Activated CD8-positive, alpha-beta T cell treated with anti-CD3 and anti-CD28 coated beads, Interleukin-2, amount 10 ng/mL, durations not matched to agents 7 days and 5 days (primary cell): ENCODE data around the gene RPS6KA1. TPM values are rescaled to one million over a fixed set of nuclear protein-coding genes. Genes with fewer than 3 reads are reported as not detected.
A peak's percentile ranks its signal among the peaks of the same experiment; 100 is the strongest.

Experiments used
- ATAC-seq: fragments of 150-1000 bp; cut with Tn5 transposase; one replicate; pipeline ENCODE4 v1.10.0; 2021; ENCODE audit warnings: moderate library complexity
- CTCF ChIA-PET: fragments of 350-600 bp; sonication (Branson Sonifier 250); formaldehyde crosslinking; loops from one replicate; lab custom pipeline; 2021; ENCODE audit warnings: antibody characterized with exemption; lab: Charles Lee
- POLR2A ChIA-PET: fragments of 350-600 bp; sonication (Branson Sonifier 250); formaldehyde crosslinking; loops from one replicate; lab custom pipeline; 2021; ENCODE audit warnings: antibody characterized with exemption; lab: Charles Lee
- DNase-seq: peaks from one replicate; pipeline ENCODE4 v3.0.0-alpha.2; 2020
- H3K27ac Mint-ChIP-seq: one replicate; pipeline ENCODE4 v1.8.0; 2021; ENCODE audit warnings: mild to moderate bottlenecking, mixed read lengths
- H3K27me3 Mint-ChIP-seq: one replicate; pipeline ENCODE4 v1.8.0; 2021; ENCODE audit warnings: low read depth, mixed read lengths
- H3K36me3 Mint-ChIP-seq: one replicate; pipeline ENCODE4 v1.8.0; 2021; ENCODE audit warnings: low read depth, mixed read lengths
- H3K4me1 Mint-ChIP-seq: one replicate; pipeline ENCODE4 v1.8.0; 2021; ENCODE audit warnings: low read depth, mixed read lengths
- H3K4me3 Mint-ChIP-seq: one replicate; pipeline ENCODE4 v1.8.0; 2021; ENCODE audit warnings: mild to moderate bottlenecking, mixed read lengths
- H3K9me3 Mint-ChIP-seq: one replicate; pipeline ENCODE4 v1.8.0; 2022; ENCODE audit warnings: mixed read lengths; ENCODE audit not compliant: insufficient read depth
- total RNA-seq, 2 experiments: library from RNA; stranded (reverse); gene quantifications; one replicate each; pipeline ENCODE4 v1.2.3, GENCODE V29; 2021

RPS6KA1 gene
- total RNA-seq, 2 experiments from 2014 or later = 179 to 193 TPM

DNA sequence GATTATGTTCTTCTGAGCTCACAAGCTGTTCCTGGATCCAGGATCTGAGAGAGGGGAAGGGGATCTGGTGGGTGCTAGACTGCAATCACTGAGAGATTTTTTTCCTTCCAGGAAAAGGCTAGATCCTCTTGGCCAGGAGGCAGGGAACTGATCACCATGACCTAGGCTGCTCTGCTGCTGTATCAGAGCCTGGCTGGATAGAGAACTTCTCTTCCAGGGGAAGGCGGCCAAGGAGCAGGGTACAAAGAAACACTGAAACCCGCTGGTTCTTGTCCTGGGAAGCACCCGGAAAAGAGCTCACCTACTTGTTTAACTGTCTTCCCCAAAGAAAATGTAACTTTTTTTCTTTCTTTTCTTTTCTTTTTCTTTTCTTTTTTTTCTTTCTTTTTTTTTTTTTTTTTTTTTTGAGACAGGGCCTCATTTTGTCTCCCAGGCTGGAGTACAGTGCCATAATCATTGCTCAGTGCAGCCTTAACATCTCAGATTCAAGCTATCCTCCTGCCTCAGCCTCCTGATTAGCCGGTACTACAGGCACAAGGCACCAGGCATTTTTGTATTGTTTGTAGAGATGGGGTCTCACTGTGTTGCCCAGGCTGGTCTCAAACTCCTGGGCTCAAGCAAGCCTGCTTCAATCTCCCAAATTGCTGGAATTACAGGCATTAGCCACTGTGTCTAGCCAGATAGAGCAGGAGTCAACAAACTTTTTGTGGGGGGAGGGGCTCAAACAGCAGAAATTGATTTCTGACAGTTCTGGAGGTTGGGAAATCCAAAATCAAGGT is 12.4 kb upstream of the RPS6KA1 start:
- POLR2A ChIA-PET = no interaction called here
- H3K4me3 Mint-ChIP-seq = no peak overlapping the region
- ATAC-seq (no peak), DNase-seq (no peak)
- no peaks in the 10 kb centered on the region for H3K36me3 Mint-ChIP-seq
- CTCF ChIA-PET = interaction anchor here (0.6 to 3.2 kb wide), 4 partner anchors 17 to 363 kb away, joined by 3 to 13 read pairs (median 7); no protein-coding TSS in a partner anchor
- H3K27ac Mint-ChIP-seq = no peak overlapping the region
- peaks cover 6% of the 10 kb centered on the region for H3K27me3 Mint-ChIP-seq
- H3K9me3 Mint-ChIP-seq = no peaks in the 10 kb centered on the region
- H3K4me1 Mint-ChIP-seq = no peaks in the 10 kb centered on the region

DNA sequence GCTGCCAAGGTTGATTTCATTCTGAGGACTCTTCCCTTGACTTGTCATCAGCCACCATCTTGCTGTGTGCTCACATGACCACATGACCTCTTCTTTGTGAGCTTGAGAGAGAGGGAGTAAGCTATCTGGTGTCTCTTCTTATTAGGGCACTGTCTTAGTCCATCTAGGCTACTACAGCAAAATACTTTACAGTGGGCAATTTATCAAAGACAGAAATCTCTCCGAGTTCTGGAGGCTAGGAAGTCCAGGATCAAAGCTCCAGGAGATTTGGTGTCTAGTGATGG is 11.9 kb upstream of the RPS6KA1 start:
- POLR2A ChIA-PET = no interaction called here
- Mint-ChIP-seq H3K36me3 (no peaks in the 10 kb centered on the region), H3K27me3 (peaks cover 6% of the 10 kb centered on the region), H3K4me3 (no peak overlapping the region), H3K27ac (no peak overlapping the region), H3K9me3 (no peaks in the 10 kb centered on the region), H3K4me1 (no peaks in the 10 kb centered on the region)
- ATAC-seq (no peak), DNase-seq (no peak)
- CTCF ChIA-PET = interaction anchor here (2.5 to 3.2 kb wide), 2 partner anchors 20 to 23 kb away, joined by 11 to 13 read pairs; no protein-coding TSS in a partner anchor

DNA sequence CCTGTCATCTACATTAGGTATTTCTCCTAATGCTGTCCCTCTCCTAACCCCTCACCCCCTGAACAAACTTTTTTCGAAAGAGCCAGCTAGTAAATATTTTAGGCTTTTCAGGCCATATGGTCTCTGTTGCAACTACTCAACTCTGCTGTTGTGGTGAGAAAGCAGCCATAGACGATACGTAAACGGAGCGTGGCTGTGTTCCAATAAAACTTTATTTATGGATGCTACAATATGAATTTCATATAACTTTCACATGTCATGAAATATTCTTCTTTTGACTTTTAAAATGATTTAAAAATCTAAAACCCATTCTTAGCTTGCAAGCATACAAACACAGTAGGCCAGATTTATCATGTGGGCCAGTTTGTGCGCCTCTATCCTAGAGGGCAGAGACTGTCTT is 11.2 kb upstream of the RPS6KA1 start:
- Mint-ChIP-seq H3K4me1 (no peaks in the 10 kb centered on the region), H3K27ac (no peak overlapping the region), H3K27me3 (peaks cover 6% of the 10 kb centered on the region), H3K9me3 (no peaks in the 10 kb centered on the region), H3K36me3 (no peaks in the 10 kb centered on the region), H3K4me3 (no peak overlapping the region)
- ChIA-PET POLR2A (no interaction called here), CTCF (interaction anchor here (2.5 to 3.2 kb wide), 2 partner anchors 20 to 23 kb away, joined by 11 to 13 read pairs; no protein-coding TSS in a partner anchor)
- ATAC-seq (no peak), DNase-seq (no peak)

DNA sequence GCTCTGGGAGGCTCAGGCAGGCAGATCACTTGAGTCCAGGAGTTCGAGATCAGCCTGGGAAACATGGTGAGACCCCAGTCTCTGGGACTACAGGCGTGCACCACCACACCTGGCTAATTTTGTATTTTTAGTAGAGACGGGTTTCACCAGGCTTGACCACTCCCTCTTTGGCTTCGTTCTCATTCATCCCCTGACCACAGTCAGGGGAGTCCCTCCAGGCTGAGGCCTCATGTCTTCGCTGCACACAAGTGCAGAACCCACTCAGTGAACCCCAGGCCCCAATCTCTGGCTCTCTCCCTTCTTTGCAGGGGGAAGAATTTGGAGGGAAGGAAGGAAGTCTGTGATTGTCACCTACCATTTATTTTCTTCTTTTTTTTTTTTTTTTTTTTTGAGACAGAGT is 9.2 kb upstream of the RPS6KA1 start:
- Mint-ChIP-seq H3K27ac (no peak overlapping the region), H3K27me3 (peaks cover 11% of the 10 kb centered on the region), H3K9me3 (no peaks in the 10 kb centered on the region), H3K4me3 (no peak overlapping the region), H3K36me3 (no peaks in the 10 kb centered on the region), H3K4me1 (peaks cover 3% of the 10 kb centered on the region)
- ATAC-seq (no peak), DNase-seq (no peak)
- CTCF ChIA-PET = no interaction called here
- POLR2A ChIA-PET = no interaction called here

DNA sequence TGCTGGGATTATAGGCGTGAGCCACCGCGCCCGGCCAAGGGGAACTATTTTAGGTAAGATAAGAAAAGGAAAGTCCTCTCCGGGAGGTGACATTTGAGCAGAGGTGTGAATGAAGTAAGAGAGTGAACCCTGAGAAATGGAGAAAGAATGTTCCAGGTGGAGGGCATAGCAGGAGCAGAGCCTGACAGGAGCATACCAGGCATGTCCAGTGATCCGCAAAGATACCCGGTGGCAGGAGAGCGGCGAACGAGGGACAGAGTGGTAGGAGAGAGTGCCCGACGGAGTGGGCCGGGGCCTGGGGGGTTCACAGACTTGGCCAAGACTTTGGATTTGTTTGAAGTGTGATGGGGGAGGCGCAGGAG is 7.9 kb upstream of the RPS6KA1 start:
- DNase-seq = no peak
- H3K36me3 Mint-ChIP-seq = no peaks in the 10 kb centered on the region
- H3K4me1 Mint-ChIP-seq = peaks cover 3% of the 10 kb centered on the region
- H3K9me3 Mint-ChIP-seq = no peaks in the 10 kb centered on the region
- H3K4me3 Mint-ChIP-seq = no peak overlapping the region
- peaks cover 11% of the 10 kb centered on the region for H3K27me3 Mint-ChIP-seq
- H3K27ac Mint-ChIP-seq = no peak overlapping the region
- no peak for ATAC-seq
- ChIA-PET CTCF (no interaction called here), POLR2A (no interaction called here)

DNA sequence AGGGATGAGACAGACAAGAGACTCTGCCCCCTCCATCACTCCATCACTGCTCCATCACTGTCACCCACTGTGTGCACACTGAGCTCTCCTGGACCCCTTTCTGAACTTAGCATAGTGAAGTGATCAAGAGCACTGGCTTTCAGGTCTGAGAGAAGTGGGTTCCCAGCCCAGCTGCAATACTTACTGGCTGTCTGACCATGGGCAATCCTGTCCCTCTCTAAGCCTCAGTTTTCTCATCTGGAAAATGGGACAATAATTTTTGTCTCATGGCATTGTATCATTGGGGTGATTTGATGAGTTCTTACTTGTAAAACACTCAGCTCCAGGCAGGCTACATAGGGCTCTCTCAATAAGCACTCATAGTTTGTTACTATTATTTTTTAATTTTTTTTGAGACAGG is 7.5 kb upstream of the RPS6KA1 start:
- no peak overlapping the region for H3K27ac Mint-ChIP-seq
- H3K4me3 Mint-ChIP-seq = no peak overlapping the region
- CTCF ChIA-PET = no interaction called here

DNA sequence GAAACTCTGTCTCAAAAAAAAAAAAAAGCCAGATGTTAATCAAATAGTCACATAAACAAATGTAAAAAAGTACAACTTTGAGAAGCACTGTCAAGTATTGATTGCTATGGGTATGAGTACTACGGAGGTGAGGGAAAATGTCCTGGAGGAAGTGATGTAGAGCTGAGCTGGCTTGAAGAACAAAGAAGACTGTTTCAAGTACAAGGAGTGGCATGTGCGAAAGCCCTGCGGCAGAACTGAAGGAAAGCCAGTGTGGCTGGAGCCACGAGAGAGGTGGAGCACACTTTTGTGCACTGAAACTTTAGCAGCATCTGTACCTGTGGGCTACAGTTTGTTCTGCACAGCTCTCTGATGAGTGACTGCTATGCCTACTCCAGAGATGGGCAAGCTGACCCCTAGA is 5.4 kb upstream of the RPS6KA1 start:
- POLR2A ChIA-PET = interaction anchor here (0.6 to 1.3 kb wide), 2 partner anchors 13 to 42 kb away, joined by 4 read pairs; no protein-coding TSS in a partner anchor
- DNase-seq (no peak), ATAC-seq (no peak)
- H3K27me3 Mint-ChIP-seq = peaks cover 12% of the 10 kb centered on the region
- no peak overlapping the region for H3K4me3 Mint-ChIP-seq
- CTCF ChIA-PET = interaction anchor here (0.9 to 3.2 kb wide), 4 partner anchors 9 to 24 kb away, joined by 3 to 17 read pairs (median 6); no protein-coding TSS in a partner anchor
- H3K4me1 Mint-ChIP-seq = peaks cover 5% of the 10 kb centered on the region
- H3K27ac Mint-ChIP-seq = no peak overlapping the region
- H3K36me3 Mint-ChIP-seq = no peaks in the 10 kb centered on the region
- no peaks in the 10 kb centered on the region for H3K9me3 Mint-ChIP-seq

More for the DNA sequence above, 7.5 kb upstream of the RPS6KA1 start:
- H3K27me3 Mint-ChIP-seq = peaks cover 11% of the 10 kb centered on the region
- H3K36me3 Mint-ChIP-seq = no peaks in the 10 kb centered on the region
- H3K9me3 Mint-ChIP-seq = no peaks in the 10 kb centered on the region
- POLR2A ChIA-PET = no interaction called here
- ATAC-seq = no peak
- H3K4me1 Mint-ChIP-seq = peaks cover 3% of the 10 kb centered on the region
- DNase-seq = no peak

DNA sequence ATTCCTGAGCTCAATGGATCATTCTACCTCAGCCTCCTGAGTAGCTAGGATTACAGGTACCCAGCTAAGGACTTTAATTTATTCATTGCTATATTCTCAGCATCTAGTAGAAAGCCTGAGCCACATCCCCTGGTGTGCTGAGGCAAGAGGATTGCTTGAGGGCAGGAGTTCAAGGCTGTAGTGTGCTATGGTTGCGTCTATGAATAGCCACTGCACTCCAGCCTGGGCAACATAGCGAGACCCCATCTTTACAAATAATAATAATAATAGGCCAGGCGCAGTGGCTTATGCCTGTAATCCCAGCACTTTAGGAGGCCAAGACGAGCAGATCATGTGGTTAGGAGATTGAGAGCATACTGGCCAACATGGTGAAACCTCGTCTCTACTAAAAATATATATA is 3.3 kb upstream of the RPS6KA1 start:
- Mint-ChIP-seq H3K36me3 (no peaks in the 10 kb centered on the region), H3K27ac (no peak overlapping the region), H3K9me3 (no peaks in the 10 kb centered on the region), H3K4me1 (peaks cover 20% of the 10 kb centered on the region), H3K4me3 (no peak overlapping the region), H3K27me3 (peaks cover 12% of the 10 kb centered on the region)
- POLR2A ChIA-PET = no interaction called here
- DNase-seq = no peak
- CTCF ChIA-PET = interaction anchor here (1.3 to 2.2 kb wide), 2 partner anchors 11 to 26 kb away, joined by 4 to 6 read pairs; no protein-coding TSS in a partner anchor
- ATAC-seq = no peak

DNA sequence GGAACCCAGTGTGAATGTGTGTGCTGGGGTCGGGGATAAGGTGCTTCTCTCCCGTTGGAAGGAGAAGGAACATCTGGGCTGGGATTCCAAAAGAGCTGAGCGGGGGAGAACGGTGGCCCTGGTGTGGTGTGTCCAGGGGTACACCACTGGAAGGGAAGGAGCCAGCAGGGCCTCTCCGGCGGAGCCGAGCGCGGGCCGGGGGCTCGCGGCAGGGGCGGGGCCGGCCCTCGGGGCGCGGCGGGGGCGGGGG is 231 bp upstream of the RPS6KA1 start:
- Mint-ChIP-seq H3K27ac (peak overlapping the region; percentile 89), H3K36me3 (no peaks in the 10 kb centered on the region), H3K27me3 (peaks cover 5% of the 10 kb centered on the region), H3K4me1 (peaks cover 34% of the 10 kb centered on the region), H3K9me3 (no peaks in the 10 kb centered on the region), H3K4me3 (peak overlapping the region; percentile 85)
- ATAC-seq (no peak), DNase-seq (no peak)
- ChIA-PET POLR2A (interaction anchor here (1.6 kb wide), 1 partner anchor 13 kb away, joined by 7 read pairs; no protein-coding TSS in a partner anchor), CTCF (interaction anchor here (0.6 to 5.9 kb wide), 5 partner anchors 10 to 783 kb away, joined by 3 to 70 read pairs (median 4); no protein-coding TSS in a partner anchor)

DNA sequence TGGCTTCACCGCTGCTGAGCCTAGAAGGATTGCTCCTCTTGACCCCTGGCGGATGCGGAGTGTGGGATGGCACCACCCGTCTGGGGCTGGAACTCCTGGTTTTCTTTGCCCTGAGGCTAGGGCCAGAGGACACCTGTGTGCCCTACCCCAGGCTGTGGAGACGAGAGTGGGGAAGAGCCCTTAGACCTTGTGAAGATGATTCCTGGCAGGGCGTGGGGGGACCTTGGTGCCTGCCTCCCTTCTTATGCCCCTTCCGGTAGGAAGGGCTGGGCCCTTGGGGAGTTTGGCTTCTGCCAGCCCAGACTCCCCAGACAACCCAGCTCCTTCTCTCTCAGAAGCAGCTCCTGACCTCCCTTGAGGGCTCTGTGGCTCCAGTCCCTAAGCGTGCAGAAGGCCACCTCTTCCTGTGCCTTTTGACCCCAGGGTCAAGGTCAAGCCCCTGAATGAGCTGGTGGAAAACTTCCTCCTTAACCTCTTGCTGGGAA is 891 bp downstream of the RPS6KA1 start:
- DNase-seq = no peak
- H3K27ac Mint-ChIP-seq = no peak overlapping the region
- peak overlapping the region; percentile 84 for H3K4me3 Mint-ChIP-seq
- H3K36me3 Mint-ChIP-seq = no peaks in the 10 kb centered on the region
- H3K27me3 Mint-ChIP-seq = peaks cover 3% of the 10 kb centered on the region
- POLR2A ChIA-PET = interaction anchor here (0.6 to 1.6 kb wide), 5 partner anchors 12 to 872 kb away, joined by 3 to 7 read pairs (median 3); no protein-coding TSS in a partner anchor
- H3K4me1 Mint-ChIP-seq = peaks cover 45% of the 10 kb centered on the region
- peak; percentile 6 for ATAC-seq
- CTCF ChIA-PET = interaction anchor here (1.6 to 5.9 kb wide), 3 partner anchors 9 to 172 kb away, joined by 3 to 70 read pairs (median 26); no protein-coding TSS in a partner anchor
- no peaks in the 10 kb centered on the region for H3K9me3 Mint-ChIP-seq

DNA sequence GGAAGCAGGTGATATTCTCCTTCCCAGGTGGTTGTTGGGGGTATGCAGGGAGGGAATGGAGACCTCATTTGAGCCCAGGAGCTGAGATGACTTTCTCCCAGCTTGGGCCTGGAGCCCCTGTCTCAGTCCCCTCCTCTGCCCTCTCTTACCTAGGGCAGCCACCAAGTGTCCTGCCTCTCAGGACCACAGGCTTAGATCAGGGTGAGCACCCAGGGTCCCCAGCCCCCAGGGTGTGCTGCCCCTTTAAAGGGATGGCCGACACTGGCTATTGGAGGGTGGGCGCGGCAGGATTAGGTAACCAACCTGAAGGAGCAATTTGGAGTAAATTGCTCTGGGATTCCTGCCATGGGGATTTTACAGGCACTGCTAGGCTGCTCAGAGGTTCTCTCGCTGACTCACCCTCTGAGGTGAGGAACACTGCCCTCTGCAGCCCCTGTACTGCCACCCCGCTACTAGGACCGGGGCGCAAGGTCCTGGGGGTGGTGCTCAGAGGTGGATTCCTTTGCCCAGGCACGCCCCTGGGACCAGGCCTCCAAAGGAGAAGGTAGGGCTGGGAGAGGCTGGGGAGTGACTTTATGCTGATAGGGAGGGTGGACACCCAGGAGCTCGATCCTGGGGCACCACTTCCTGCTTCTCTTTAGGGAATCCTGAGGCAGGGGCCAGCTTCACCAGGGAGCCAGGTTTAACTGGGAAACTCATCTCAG is 1.5 kb downstream of the RPS6KA1 start:
- no peak for ATAC-seq
- Mint-ChIP-seq H3K27ac (no peak overlapping the region), H3K9me3 (no peaks in the 10 kb centered on the region), H3K27me3 (peaks cover 3% of the 10 kb centered on the region), H3K4me1 (peaks cover 49% of the 10 kb centered on the region), H3K4me3 (peak overlapping the region; percentile 84), H3K36me3 (no peaks in the 10 kb centered on the region)
- ChIA-PET POLR2A (interaction anchor here (1.0 to 1.6 kb wide), 3 partner anchors 11 to 30 kb away, joined by 3 to 7 read pairs (median 3); no protein-coding TSS in a partner anchor), CTCF (interaction anchor here (4.5 to 5.9 kb wide), 2 partner anchors 9 to 30 kb away, joined by 26 to 70 read pairs; no protein-coding TSS in a partner anchor)
- DNase-seq = no peak
